NCI-H2171 (cell line): ENCODE results near the gene OR10H2.
"Not testable (repeated sequence)": the region's sequence is repeated elsewhere in the genome, so short reads cannot be mapped to it uniquely, and the experiment has no call there.

ENCODE experiments used
- DNase-seq: peaks from one replicate; lab custom pipeline; 2025; lab: John Stamatoyannopoulos, UW

OR10H2 gene

DNA sequence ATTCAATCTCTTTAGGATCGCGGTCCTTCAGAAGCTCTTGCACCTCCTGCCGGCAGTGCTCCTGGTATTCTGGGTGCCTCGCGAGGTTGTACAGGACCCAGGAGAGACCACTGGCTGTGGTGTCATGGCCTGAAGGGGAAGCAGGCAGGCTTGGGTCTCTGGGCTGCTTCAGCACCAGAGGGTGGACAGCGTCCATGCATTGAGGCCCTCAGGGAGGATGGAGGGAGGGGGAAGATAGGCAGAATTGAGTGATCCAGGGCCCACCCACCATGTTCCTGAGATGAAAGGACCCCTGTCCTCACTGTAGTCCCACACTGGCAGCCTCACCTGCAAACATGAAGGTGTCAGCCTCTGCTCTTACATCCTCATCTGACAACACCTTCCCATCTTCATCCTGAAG lies 41.8 kb downstream of the OR10H2 start:
- no peak for DNase-seq

- not testable (repeated sequence) for DNase-seq
These were observed 46.3 kb downstream of the OR10H2 start for GRCh38 chr19:15774159-15774558.

DNA sequence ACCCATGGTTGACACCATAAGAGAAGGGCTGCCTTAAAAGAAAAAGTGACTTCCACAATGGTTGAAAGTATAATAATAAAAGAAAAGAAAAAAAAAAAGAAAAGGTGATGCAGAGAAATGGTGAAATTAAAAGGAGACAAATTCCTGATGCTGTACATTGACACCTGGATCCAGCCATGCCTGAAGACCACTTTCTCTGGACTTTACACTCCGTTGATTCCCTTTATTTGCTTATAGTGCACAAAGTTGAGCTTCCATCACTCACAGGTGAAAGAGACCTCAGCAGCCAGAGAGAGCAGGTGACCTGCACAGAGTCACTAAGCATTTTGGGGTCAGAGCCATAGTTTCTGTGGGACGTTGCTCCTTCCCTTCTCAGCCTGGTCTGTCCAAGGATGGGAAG lies 47.4 kb downstream of the OR10H2 start:
- DNase-seq, result no peak

- DNase-seq, result no peak
These were observed 48.4 kb downstream of the OR10H2 start for GRCh38 chr19:15776264-15776663.

GRCh38 chr19:15776991-15777970 lies 49.5 kb downstream of the OR10H2 start:
- no peak for DNase-seq
